Caco-2 (cell line): ENCODE data around the gene FILIP1. TPM values are rescaled to one million over a fixed set of nuclear protein-coding genes. Genes with fewer than 3 reads are reported as not detected.

Experiments used
- BruUV-seq: library from RNA; stranded (reverse); fragments of 400-500 nt; replicated peaks from 2 replicates; lab custom pipeline; 2021; lab: Mats Ljungman, UMichigan
- CTCF ChIA-PET: fragments of 300-600 bp; sonication (Branson Sonifier 250); formaldehyde crosslinking; loops from one replicate; lab custom pipeline; 2022; ENCODE audit warnings: antibody characterized with exemption; lab: Charles Lee
- POLR2A ChIA-PET: fragments of 300-600 bp; sonication (Branson Sonifier 250); formaldehyde crosslinking; loops from one replicate; lab custom pipeline; 2022; ENCODE audit warnings: antibody characterized with exemption; lab: Charles Lee
- DNase-seq, 2 experiments: peaks; one replicate each; pipeline versions ENCODE4 v3.0.0 to v3.0.0-alpha.2; 2020 to 2022
- H3K27me3 ChIP-seq: replicated peaks from 2 replicates; pipeline ENCODE4 v1.6.0; 2011; ENCODE audit warnings: low read length; ENCODE audit not compliant: control insufficient read depth, insufficient read depth
- H3K36me3 ChIP-seq: 2 replicates; pipeline ENCODE4 v1.5.1; 2011; ENCODE audit warnings: low read length; ENCODE audit not compliant: control insufficient read depth, insufficient read depth
- H3K4me1 ChIP-seq: fragments of 250-450 bp; sonication (Bioruptor Pico); 2 replicates; pipeline ENCODE4 v1.5.1; 2020; ENCODE audit warnings: mild to moderate bottlenecking
- H3K4me3 ChIP-seq: 2 replicates; pipeline ENCODE4 v1.5.1; 2011; ENCODE audit warnings: low read depth, mild to moderate bottlenecking, control low read depth, low read length
- H3K9me3 ChIP-seq: fragments of 250-450 bp; sonication (Bioruptor Pico); 2 replicates; pipeline ENCODE4 v1.5.1; 2020; ENCODE audit warnings: mild to moderate bottlenecking, moderate library complexity
- H3K27ac Mint-ChIP-seq: one replicate; pipeline ENCODE4 v1.8.0; 2022; ENCODE audit warnings: mixed read lengths; ENCODE audit not compliant: unreplicated experiment
- H3K27me3 Mint-ChIP-seq: one replicate; pipeline ENCODE4 v1.8.0; 2022; ENCODE audit warnings: mixed read lengths; ENCODE audit not compliant: insufficient read depth, unreplicated experiment
- H3K36me3 Mint-ChIP-seq: one replicate; pipeline ENCODE4 v1.8.0; 2022; ENCODE audit warnings: mild to moderate bottlenecking, mixed read lengths; ENCODE audit not compliant: insufficient read depth, unreplicated experiment
- H3K4me1 Mint-ChIP-seq: one replicate; pipeline ENCODE4 v1.8.0; 2022; ENCODE audit warnings: low read depth, mixed read lengths; ENCODE audit not compliant: unreplicated experiment
- H3K4me3 Mint-ChIP-seq: one replicate; pipeline ENCODE4 v1.8.0; 2022; ENCODE audit warnings: mild to moderate bottlenecking, moderate library complexity, mixed read lengths; ENCODE audit not compliant: unreplicated experiment
- H3K9me3 Mint-ChIP-seq: one replicate; pipeline ENCODE4 v1.8.0; 2022; ENCODE audit warnings: mixed read lengths; ENCODE audit not compliant: unreplicated experiment
- intact Hi-C: fragments of 100-400 bp; cut with micrococcal nuclease; formaldehyde crosslinking; loops from one replicate; pipeline ENCODE4 v1.10.0; 2022; ENCODE audit not compliant: unreplicated experiment
- total RNA-seq: library from RNA; stranded (reverse); gene quantifications from 2 replicates; pipeline ENCODE4 v1.2.3, GENCODE V29; 2022
- TF ChIP-seq, protein P1 (sequence below), 2 experiments: fragments of 200-600 bp in 1 of 2; IDR thresholded peaks; 1 replicate in 1 of 2; 2 replicates in 1 of 2; pipeline versions ENCODE4 v1.5.1 to v1.8.0; 2011 to 2022; ENCODE audit warnings: antibody characterized with exemption in 1 of 2, control low read depth in 1 of 2, inconsistent platforms in 1 of 2, low read depth in 1 of 2, low read length in 1 of 2, mild to moderate bottlenecking in 1 of 2, moderate library complexity in 1 of 2; ENCODE audit not compliant: insufficient read depth in 1 of 2, severe bottlenecking in 1 of 2, unreplicated experiment in 1 of 2

The FILIP1 gene
- total RNA-seq, 1 experiment from 2014 or later = 0.07 TPM

- CTCF ChIA-PET = no interaction called here
- Mint-ChIP-seq H3K27me3 (no peaks in the 10 kb centered on the region), H3K4me3 (no peak overlapping the region)
Measured at GRCh38 chr6:75250552-75250951, 243.0 kb downstream of the FILIP1 start.

DNA sequence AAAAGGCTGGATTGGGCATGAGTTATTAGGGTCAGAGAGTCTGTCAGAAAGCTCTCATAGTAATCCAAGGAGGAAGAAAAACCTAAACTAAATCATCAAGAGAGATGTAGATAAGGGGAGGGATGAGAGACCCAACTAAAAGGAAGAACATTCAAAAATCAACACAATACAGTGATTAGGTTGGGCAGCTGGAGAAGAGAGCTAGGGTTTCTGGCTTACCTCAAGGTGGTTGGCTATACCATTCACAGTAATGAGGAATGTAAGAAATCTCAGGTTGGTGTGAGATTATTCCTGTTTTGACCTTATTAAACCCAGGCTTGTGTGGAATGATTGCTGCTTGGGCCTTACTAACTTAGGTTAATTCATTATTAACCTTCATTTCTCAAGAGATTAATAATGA, 243.8 kb downstream of the FILIP1 start:
- Mint-ChIP-seq H3K27me3 (no peaks in the 10 kb centered on the region), H3K27ac (no peak overlapping the region), H3K36me3 (no peaks in the 10 kb centered on the region), H3K9me3 (no peaks in the 10 kb centered on the region), H3K4me3 (no peak overlapping the region), H3K4me1 (no peaks in the 10 kb centered on the region)
- Histone ChIP-seq H3K27me3 (no peaks in the 10 kb centered on the region), H3K4me3 (no peak overlapping the region), H3K9me3 (no peaks in the 10 kb centered on the region), H3K36me3 (no peaks in the 10 kb centered on the region), H3K4me1 (no peaks in the 10 kb centered on the region)
- DNase-seq = no peak
- ChIA-PET POLR2A (no interaction called here), CTCF (no interaction called here)
- TF ChIP-seq, protein P1, sequence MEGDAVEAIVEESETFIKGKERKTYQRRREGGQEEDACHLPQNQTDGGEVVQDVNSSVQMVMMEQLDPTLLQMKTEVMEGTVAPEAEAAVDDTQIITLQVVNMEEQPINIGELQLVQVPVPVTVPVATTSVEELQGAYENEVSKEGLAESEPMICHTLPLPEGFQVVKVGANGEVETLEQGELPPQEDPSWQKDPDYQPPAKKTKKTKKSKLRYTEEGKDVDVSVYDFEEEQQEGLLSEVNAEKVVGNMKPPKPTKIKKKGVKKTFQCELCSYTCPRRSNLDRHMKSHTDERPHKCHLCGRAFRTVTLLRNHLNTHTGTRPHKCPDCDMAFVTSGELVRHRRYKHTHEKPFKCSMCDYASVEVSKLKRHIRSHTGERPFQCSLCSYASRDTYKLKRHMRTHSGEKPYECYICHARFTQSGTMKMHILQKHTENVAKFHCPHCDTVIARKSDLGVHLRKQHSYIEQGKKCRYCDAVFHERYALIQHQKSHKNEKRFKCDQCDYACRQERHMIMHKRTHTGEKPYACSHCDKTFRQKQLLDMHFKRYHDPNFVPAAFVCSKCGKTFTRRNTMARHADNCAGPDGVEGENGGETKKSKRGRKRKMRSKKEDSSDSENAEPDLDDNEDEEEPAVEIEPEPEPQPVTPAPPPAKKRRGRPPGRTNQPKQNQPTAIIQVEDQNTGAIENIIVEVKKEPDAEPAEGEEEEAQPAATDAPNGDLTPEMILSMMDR (IDR thresholded peaks at IDR 0.05; ENCODE audit: insufficient read depth in 1 of 2, low read depth in 1 of 2, low read length in 1 of 2, severe bottlenecking in 1 of 2, unreplicated experiment in 1 of 2) = no peak
- intact Hi-C loops = no loop called here
- BruUV-seq = no TSS peak

More at GRCh38 chr6:75250552-75250951, 243.0 kb downstream of the FILIP1 start:
- TF ChIP-seq, protein P1 (IDR thresholded peaks at IDR 0.05; ENCODE audit: insufficient read depth in 1 of 2, low read depth in 1 of 2, low read length in 1 of 2, severe bottlenecking in 1 of 2, unreplicated experiment in 1 of 2) = no peak
- no TSS peak for BruUV-seq
- Mint-ChIP-seq H3K9me3 (no peaks in the 10 kb centered on the region), H3K4me1 (no peaks in the 10 kb centered on the region), H3K36me3 (no peaks in the 10 kb centered on the region), H3K27ac (no peak overlapping the region)
- Histone ChIP-seq H3K36me3 (no peaks in the 10 kb centered on the region), H3K4me3 (no peak overlapping the region), H3K27me3 (no peaks in the 10 kb centered on the region), H3K9me3 (no peaks in the 10 kb centered on the region), H3K4me1 (no peaks in the 10 kb centered on the region)
- POLR2A ChIA-PET = no interaction called here
- DNase-seq = no peak
- intact Hi-C loops = no loop called here

- Mint-ChIP-seq H3K27ac (no peak overlapping the region), H3K27me3 (no peaks in the 10 kb centered on the region), H3K9me3 (no peaks in the 10 kb centered on the region), H3K4me3 (no peak overlapping the region), H3K36me3 (peaks cover 16% of the 10 kb centered on the region), H3K4me1 (no peaks in the 10 kb centered on the region)
- no peaks in the 10 kb centered on the region for H3K36me3 ChIP-seq
- no peak overlapping the region for H3K4me3 ChIP-seq
- ChIA-PET POLR2A (no interaction called here), CTCF (no interaction called here)
- DNase-seq = no peak
- H3K9me3 ChIP-seq = no peaks in the 10 kb centered on the region
- no TSS peak for BruUV-seq
- H3K4me1 ChIP-seq = peaks cover 3% of the 10 kb centered on the region; the same call in 1 of the 2 replicates
- intact Hi-C loops = no loop called here
- TF ChIP-seq, protein P1 (IDR thresholded peaks at IDR 0.05; ENCODE audit: insufficient read depth in 1 of 2, low read depth in 1 of 2, low read length in 1 of 2, severe bottlenecking in 1 of 2, unreplicated experiment in 1 of 2) = no peak
- no peaks in the 10 kb centered on the region for H3K27me3 ChIP-seq
Measured at GRCh38 chr6:75246386-75246785, 247.2 kb downstream of the FILIP1 start.
